SK-N-SH treated with all-trans-retinoic acid at 6 μM for 48 hours (cell line): ENCODE data around the gene SCMH1.

Experiments
- ATAC-seq: fragments of 200-7000 bp; cut with Tn5 transposase; 3 replicates; pipeline ENCODE4 v1.9.1; 2020; ENCODE audit warnings: mild to moderate bottlenecking, moderate library complexity
- CREB5 ChIP-seq: fragments of 250-450 bp; sonication (Bioruptor Pico); IDR thresholded peaks from 2 replicates; pipeline ENCODE4 v1.5.1; 2020; ENCODE audit warnings: low read depth, mild to moderate bottlenecking, moderate library complexity
- ESRRG ChIP-seq: fragments of 250-450 bp; sonication (Bioruptor Pico); IDR thresholded peaks from 2 replicates; pipeline ENCODE4 v1.6.1; 2021; ENCODE audit warnings: mild to moderate bottlenecking
- GLIS3 ChIP-seq: fragments of 250-450 bp; sonication (Bioruptor Pico); IDR thresholded peaks from 2 replicates; pipeline ENCODE4 v1.5.0; 2020; ENCODE audit warnings: mild to moderate bottlenecking, moderate library complexity
- ISL1 ChIP-seq: fragments of 250-450 bp; sonication (Bioruptor Pico); IDR thresholded peaks from 2 replicates; pipeline ENCODE4 v2.1.2; 2022; ENCODE audit warnings: mild to moderate bottlenecking, moderate library complexity
- OSR1 ChIP-seq: fragments of 250-450 bp; sonication (Bioruptor Pico); IDR thresholded peaks from 2 replicates; pipeline ENCODE4 v1.8.0; 2022; ENCODE audit warnings: moderate library complexity, mild to moderate bottlenecking, inconsistent platforms
- PATZ1 ChIP-seq: fragments of 250-450 bp; sonication (Bioruptor Pico); IDR thresholded peaks from 2 replicates; pipeline ENCODE4 v1.8.0; 2020; ENCODE audit warnings: mild to moderate bottlenecking, moderate library complexity, borderline replicate concordance
- PPARA ChIP-seq: fragments of 250-450 bp; sonication (Bioruptor Pico); IDR thresholded peaks from 2 replicates; pipeline ENCODE4 v1.5.0; 2020; ENCODE audit warnings: mild to moderate bottlenecking, borderline replicate concordance
- RARB ChIP-seq: fragments of 250-450 bp; sonication (Bioruptor Pico); IDR thresholded peaks from 2 replicates; pipeline ENCODE4 v1.8.0; 2021; ENCODE audit warnings: mild to moderate bottlenecking, moderate library complexity
- SNAI2 ChIP-seq: fragments of 250-450 bp; sonication (Bioruptor Pico); IDR thresholded peaks from 2 replicates; pipeline ENCODE4 v1.5.0; 2020; ENCODE audit warnings: mild to moderate bottlenecking, moderate library complexity
- TSHZ2 ChIP-seq: fragments of 250-450 bp; sonication (Bioruptor Pico); IDR thresholded peaks from 2 replicates; pipeline ENCODE4 v1.5.0; 2020; ENCODE audit warnings: mild to moderate bottlenecking, moderate library complexity
- ZC3H10 ChIP-seq: fragments of 250-450 bp; sonication (Bioruptor Pico); IDR thresholded peaks from 2 replicates; pipeline ENCODE4 v1.5.1; 2021; ENCODE audit warnings: mild to moderate bottlenecking, moderate library complexity
- ZFP3 ChIP-seq: fragments of 250-450 bp; sonication (Bioruptor Pico); IDR thresholded peaks from 2 replicates; pipeline ENCODE4 v1.5.0; 2020; ENCODE audit warnings: mild to moderate bottlenecking, moderate library complexity
- ZFP30 ChIP-seq: fragments of 450-650 bp; formaldehyde crosslinking; IDR thresholded peaks from 2 replicates; pipeline ENCODE4 v1.5.0; 2022; ENCODE audit warnings: mild to moderate bottlenecking, moderate library complexity
- ZNF8 ChIP-seq: fragments of 450-650 bp; formaldehyde crosslinking; IDR thresholded peaks from 2 replicates; pipeline ENCODE4 v1.5.0; 2020; ENCODE audit warnings: mild to moderate bottlenecking, moderate library complexity
- TF ChIP-seq, protein P1 (sequence below): fragments of 250-450 bp; sonication (Bioruptor Pico); IDR thresholded peaks from 2 replicates; pipeline ENCODE4 v1.8.0; 2021; ENCODE audit warnings: low read depth, mild to moderate bottlenecking, moderate library complexity, borderline replicate concordance
- TF ChIP-seq, protein P2 (sequence below): fragments of 250-450 bp; sonication (Bioruptor Pico); IDR thresholded peaks from 2 replicates; pipeline ENCODE4 v1.5.1; 2021; ENCODE audit warnings: mild to moderate bottlenecking, moderate library complexity

SCMH1 gene

DNA sequence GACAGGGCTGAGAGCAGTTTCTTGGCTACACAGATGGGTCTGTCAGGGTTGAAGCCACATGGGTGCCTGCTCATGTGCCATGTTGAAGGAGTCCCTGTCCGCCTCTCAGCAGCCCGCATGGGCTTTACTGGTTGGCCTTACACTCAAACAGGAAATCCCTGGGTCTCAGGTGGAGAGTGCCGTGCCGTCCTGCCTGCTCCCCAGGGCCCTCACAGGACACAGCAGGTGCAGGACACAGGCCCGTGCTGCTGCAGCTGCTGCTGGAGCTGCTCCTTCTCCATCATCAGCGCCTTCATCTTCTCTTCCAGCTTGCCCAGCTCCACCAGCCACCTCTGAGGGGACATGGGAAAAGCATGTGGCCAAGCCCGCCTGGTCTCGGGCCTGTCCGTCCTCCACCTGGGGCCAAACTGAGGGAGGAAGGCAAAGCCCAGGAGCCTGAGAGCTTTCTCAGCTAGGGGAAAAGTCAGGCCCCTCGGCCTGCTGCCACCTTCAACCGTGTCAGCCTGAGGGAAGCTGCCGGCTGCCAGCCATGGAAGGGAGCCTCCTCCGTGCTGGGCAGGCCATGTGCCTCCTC lies 226.1 kb downstream of the SCMH1 start:
- no peak for TF ChIP-seq ZFP3 (CRISPR knock-in tag)
- ATAC-seq = no peak

DNA sequence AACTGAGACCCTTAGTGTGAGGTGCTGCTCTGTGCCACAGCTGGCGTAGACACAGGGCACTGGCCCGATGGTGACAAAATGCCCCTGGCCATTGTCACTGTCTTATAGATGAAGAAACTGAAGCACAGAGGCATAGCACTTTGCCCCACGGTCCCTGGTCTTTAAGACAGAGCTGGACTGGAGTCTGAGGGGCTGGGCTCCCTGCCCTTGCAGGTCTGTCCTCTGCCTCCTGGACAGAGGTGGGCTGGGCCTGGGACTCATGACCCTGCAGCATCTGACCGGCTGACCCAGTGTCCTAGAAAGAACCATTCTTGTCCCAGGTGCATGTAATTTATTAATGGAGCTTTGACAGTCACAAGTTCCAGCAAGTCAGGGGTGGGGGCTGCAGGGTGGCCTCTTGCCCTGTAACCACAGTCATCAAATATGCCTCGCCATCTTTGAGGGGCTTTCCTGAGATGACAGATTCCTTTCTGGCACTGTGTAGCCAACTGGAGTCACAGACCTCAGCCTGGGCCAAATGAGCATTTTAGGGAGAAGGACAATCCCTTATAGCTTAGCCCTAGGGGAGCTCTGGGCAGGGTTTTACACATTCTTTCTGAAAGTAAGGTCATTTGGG lies 226.7 kb downstream of the SCMH1 start:
- TF ChIP-seq SNAI2 (CRISPR knock-in tag) (no peak), ESRRG (CRISPR knock-in tag) (no peak), CREB5 (no peak), ZC3H10 (CRISPR knock-in tag) (no peak), PATZ1 (CRISPR knock-in tag) (no peak), PPARA (CRISPR knock-in tag) (no peak), RARB (CRISPR knock-in tag) (no peak), ZFP30 (CRISPR knock-in tag) (no peak), ZFP3 (CRISPR knock-in tag) (no peak), ZNF8 (CRISPR knock-in tag) (no peak), OSR1 (CRISPR knock-in tag) (no peak)
- TF ChIP-seq, protein P1, sequence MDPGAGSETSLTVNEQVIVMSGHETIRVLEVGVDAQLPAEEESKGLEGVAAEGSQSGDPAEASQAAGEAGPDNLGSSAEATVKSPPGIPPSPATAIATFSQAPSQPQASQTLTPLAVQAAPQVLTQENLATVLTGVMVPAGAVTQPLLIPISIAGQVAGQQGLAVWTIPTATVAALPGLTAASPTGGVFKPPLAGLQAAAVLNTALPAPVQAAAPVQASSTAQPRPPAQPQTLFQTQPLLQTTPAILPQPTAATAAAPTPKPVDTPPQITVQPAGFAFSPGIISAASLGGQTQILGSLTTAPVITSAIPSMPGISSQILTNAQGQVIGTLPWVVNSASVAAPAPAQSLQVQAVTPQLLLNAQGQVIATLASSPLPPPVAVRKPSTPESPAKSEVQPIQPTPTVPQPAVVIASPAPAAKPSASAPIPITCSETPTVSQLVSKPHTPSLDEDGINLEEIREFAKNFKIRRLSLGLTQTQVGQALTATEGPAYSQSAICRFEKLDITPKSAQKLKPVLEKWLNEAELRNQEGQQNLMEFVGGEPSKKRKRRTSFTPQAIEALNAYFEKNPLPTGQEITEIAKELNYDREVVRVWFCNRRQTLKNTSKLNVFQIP (CRISPR knock-in tag) = no peak
- TF ChIP-seq, protein P2, sequence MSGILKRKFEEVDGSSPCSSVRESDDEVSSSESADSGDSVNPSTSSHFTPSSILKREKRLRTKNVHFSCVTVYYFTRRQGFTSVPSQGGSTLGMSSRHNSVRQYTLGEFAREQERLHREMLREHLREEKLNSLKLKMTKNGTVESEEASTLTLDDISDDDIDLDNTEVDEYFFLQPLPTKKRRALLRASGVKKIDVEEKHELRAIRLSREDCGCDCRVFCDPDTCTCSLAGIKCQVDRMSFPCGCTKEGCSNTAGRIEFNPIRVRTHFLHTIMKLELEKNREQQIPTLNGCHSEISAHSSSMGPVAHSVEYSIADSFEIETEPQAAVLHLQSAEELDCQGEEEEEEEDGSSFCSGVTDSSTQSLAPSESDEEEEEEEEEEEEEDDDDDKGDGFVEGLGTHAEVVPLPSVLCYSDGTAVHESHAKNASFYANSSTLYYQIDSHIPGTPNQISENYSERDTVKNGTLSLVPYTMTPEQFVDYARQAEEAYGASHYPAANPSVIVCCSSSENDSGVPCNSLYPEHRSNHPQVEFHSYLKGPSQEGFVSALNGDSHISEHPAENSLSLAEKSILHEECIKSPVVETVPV (CRISPR knock-in tag) = no peak
- no peak for ATAC-seq

GRCh38 chr1:41014871-41015270 lies 227.2 kb downstream of the SCMH1 start:
- TF ChIP-seq GLIS3 (CRISPR knock-in tag) (no peak), RARB (CRISPR knock-in tag) (no peak), PATZ1 (CRISPR knock-in tag) (no peak), CREB5 (no peak), ZFP30 (CRISPR knock-in tag) (no peak), TSHZ2 (CRISPR knock-in tag) (no peak), ISL1 (CRISPR knock-in tag) (no peak), PPARA (CRISPR knock-in tag) (no peak)
- TF ChIP-seq, protein P2 (CRISPR knock-in tag) = no peak
- TF ChIP-seq, all 23 proteins: peak for 0
- no peak for ATAC-seq
